Measurements from ENCODE around the gene STON2. TPM values are rescaled to one million over a fixed set of nuclear protein-coding genes. Genes with fewer than 3 reads are reported as not detected.
A peak's percentile ranks its signal among the peaks of the same experiment; 100 is the strongest.

The STON2 gene
- polyA plus RNA-seq, 2 of the 4 experiments (the other 2 are of a cell fraction): 0.53 to 1.3 TPM

DNA sequence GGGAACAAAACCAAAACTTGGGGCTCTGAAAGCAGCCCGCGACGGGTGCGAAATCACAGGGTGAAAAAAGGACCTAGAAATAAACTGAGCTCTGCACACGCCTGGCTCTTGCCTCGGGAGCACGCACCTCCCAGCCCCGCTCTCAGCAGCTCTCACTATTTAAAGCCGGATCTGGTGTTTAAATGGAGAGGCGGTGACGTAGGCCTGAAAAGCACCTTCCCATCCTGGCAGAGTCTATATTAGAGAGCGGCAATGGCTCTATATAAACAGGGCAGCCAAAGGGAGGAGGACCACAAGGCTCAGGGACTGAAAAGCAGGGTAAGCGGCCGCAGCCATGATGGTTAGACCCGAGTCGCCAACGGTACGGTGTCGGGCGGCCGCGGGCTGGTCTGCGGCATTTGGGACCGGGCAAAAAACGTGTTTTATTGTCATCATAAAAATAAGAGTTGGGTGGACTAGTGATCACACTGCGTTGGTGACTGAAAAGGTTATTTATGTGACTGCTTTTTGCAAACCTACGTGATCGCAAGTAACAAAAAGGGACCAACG lies 180.8 kb downstream of the STON2 start (continued):
- TF ChIP-seq ZNF302 (CRISPR knock-in tag; IDR thresholded peaks at IDR 0.05): no peak
- TF ChIP-seq, protein P1, sequence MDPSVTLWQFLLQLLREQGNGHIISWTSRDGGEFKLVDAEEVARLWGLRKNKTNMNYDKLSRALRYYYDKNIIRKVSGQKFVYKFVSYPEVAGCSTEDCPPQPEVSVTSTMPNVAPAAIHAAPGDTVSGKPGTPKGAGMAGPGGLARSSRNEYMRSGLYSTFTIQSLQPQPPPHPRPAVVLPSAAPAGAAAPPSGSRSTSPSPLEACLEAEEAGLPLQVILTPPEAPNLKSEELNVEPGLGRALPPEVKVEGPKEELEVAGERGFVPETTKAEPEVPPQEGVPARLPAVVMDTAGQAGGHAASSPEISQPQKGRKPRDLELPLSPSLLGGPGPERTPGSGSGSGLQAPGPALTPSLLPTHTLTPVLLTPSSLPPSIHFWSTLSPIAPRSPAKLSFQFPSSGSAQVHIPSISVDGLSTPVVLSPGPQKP (IDR thresholded peaks at IDR 0.05; ENCODE audit: low read depth, low read length): no peak
- peak; percentile 58; the same call in 1 of the 2 replicates for TF ChIP-seq E2F6 (IDR thresholded peaks at IDR 0.05; ENCODE audit: borderline replicate concordance, low read depth)
- TF ChIP-seq, protein P2, sequence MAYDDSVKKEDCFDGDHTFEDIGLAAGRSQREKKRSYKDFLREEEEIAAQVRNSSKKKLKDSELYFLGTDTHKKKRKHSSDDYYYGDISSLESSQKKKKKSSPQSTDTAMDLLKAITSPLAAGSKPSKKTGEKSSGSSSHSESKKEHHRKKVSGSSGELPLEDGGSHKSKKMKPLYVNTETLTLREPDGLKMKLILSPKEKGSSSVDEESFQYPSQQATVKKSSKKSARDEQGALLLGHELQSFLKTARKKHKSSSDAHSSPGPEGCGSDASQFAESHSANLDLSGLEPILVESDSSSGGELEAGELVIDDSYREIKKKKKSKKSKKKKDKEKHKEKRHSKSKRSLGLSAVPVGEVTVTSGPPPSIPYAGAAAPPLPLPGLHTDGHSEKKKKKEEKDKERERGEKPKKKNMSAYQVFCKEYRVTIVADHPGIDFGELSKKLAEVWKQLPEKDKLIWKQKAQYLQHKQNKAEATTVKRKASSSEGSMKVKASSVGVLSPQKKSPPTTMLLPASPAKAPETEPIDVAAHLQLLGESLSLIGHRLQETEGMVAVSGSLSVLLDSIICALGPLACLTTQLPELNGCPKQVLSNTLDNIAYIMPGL (CRISPR knock-in tag; IDR thresholded peaks at IDR 0.05; ENCODE audit: borderline replicate concordance): no peak
- TF ChIP-seq, protein P3, sequence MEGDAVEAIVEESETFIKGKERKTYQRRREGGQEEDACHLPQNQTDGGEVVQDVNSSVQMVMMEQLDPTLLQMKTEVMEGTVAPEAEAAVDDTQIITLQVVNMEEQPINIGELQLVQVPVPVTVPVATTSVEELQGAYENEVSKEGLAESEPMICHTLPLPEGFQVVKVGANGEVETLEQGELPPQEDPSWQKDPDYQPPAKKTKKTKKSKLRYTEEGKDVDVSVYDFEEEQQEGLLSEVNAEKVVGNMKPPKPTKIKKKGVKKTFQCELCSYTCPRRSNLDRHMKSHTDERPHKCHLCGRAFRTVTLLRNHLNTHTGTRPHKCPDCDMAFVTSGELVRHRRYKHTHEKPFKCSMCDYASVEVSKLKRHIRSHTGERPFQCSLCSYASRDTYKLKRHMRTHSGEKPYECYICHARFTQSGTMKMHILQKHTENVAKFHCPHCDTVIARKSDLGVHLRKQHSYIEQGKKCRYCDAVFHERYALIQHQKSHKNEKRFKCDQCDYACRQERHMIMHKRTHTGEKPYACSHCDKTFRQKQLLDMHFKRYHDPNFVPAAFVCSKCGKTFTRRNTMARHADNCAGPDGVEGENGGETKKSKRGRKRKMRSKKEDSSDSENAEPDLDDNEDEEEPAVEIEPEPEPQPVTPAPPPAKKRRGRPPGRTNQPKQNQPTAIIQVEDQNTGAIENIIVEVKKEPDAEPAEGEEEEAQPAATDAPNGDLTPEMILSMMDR (IDR thresholded peaks at IDR 0.05): no peak
- TF ChIP-seq NPAS2 (CRISPR knock-in tag; IDR thresholded peaks at IDR 0.05; ENCODE audit: borderline replicate concordance): no peak
- TF ChIP-seq EP300 (IDR thresholded peaks at IDR 0.05): no peak
- no peak for TF ChIP-seq TFCP2L1 (CRISPR knock-in tag; IDR thresholded peaks at IDR 0.05)
- TF ChIP-seq SMC3 (IDR thresholded peaks at IDR 0.05): no peak
- TF ChIP-seq JUNB (IDR thresholded peaks at IDR 0.05): no peak
- no peak for TF ChIP-seq RNF2 (IDR thresholded peaks at IDR 0.05; ENCODE audit: borderline replicate concordance, low read depth)
- TF ChIP-seq HEYL (CRISPR knock-in tag; IDR thresholded peaks at IDR 0.05): no peak
- no peak for TF ChIP-seq ESRRA (IDR thresholded peaks at IDR 0.05; ENCODE audit: borderline replicate concordance, low read length)
- TF ChIP-seq CBX8 (IDR thresholded peaks at IDR 0.05): no peak
- no peak for TF ChIP-seq EHMT2 (IDR thresholded peaks at IDR 0.05; ENCODE audit: low read depth)
- peak; percentile 45; the same call in 1 of the 2 replicates for TF ChIP-seq REST (IDR thresholded peaks at IDR 0.05)
- no peak for TF ChIP-seq SREBF2 (IDR thresholded peaks at IDR 0.05)
- no peak for TF ChIP-seq ZFP36 (IDR thresholded peaks at IDR 0.05; ENCODE audit: borderline replicate concordance, partially characterized antibody)
- TF ChIP-seq NR3C1 (IDR thresholded peaks at IDR 0.05): no peak
- TF ChIP-seq POLR2AphosphoS2 (conservative IDR thresholded peaks at IDR 0.05; ENCODE audit: low read length): no peak
- TF ChIP-seq JUN (IDR thresholded peaks at IDR 0.05): peak; percentile 96 to 97
- peak; percentile 71; the same call in 1 of the 2 replicates for TF ChIP-seq PHF8 (IDR thresholded peaks at IDR 0.05; ENCODE audit: borderline replicate concordance, low read depth)
- TF ChIP-seq RFX5 (IDR thresholded peaks at IDR 0.05): no peak
- TF ChIP-seq BHLHE40 (IDR thresholded peaks at IDR 0.05; ENCODE audit: low read depth, low read length): no peak
- TF ChIP-seq CHD4 (IDR thresholded peaks at IDR 0.05; ENCODE audit: borderline replicate concordance): no peak
- TF ChIP-seq HOXB13 (CRISPR knock-in tag; IDR thresholded peaks at IDR 0.05; ENCODE audit: low read depth): no peak
- TF ChIP-seq MAZ (IDR thresholded peaks at IDR 0.05; ENCODE audit: borderline replicate concordance, low read depth, low read length): peak; percentile 74; the same call in 1 of the 2 replicates
- TF ChIP-seq MAFK (IDR thresholded peaks at IDR 0.05; ENCODE audit: partially characterized antibody): no peak
- peak; percentile 79 for TF ChIP-seq HOXA7 (CRISPR knock-in tag; IDR thresholded peaks at IDR 0.05)
- no peak for TF ChIP-seq NFE2L2 (conservative IDR thresholded peaks at IDR 0.05; ENCODE audit: low read length)
- TF ChIP-seq RAD21 (conservative IDR thresholded peaks at IDR 0.05 in 1 of 2, IDR thresholded peaks at IDR 0.05 in 1 of 2): no peak
- no peak for TF ChIP-seq CEBPB (IDR thresholded peaks at IDR 0.05)
- no peak for TF ChIP-seq FOSL2 (IDR thresholded peaks at IDR 0.05)
- no peak for TF ChIP-seq FOSL2 (CRISPR knock-in tag; IDR thresholded peaks at IDR 0.05)

Measured in A549 (cell line).